Neural progenitor cell (in vitro differentiated cells): ENCODE measurements around the gene SLC2A10. TPM values are rescaled to one million over a fixed set of nuclear protein-coding genes. Genes with fewer than 3 reads are reported as not detected.

Experiments used
- DNase-seq: peaks from one replicate; pipeline ENCODE4 v3.0.0-alpha.2; 2016; ENCODE audit warnings: low spot score
- H2AFZ ChIP-seq: fragments of 200-600 bp; sonication (generic); replicated peaks from 2 replicates; pipeline ENCODE4 v1.6.1; 2016; ENCODE audit warnings: antibody characterized with exemption
- H3F3A ChIP-seq: fragments of 200-600 bp; sonication (generic); 2 replicates; pipeline ENCODE4 v1.6.1; 2016; ENCODE audit warnings: antibody characterized with exemption, low read depth
- H3K27ac ChIP-seq: fragments of 200-600 bp; sonication (generic); 2 replicates; pipeline ENCODE4 v1.5.1; 2016; ENCODE audit warnings: mild to moderate bottlenecking
- H3K27me3 ChIP-seq: fragments of 200-600 bp; sonication (generic); 2 replicates; pipeline ENCODE4 v1.6.1; 2016; ENCODE audit warnings: mild to moderate bottlenecking, moderate library complexity
- H3K36me3 ChIP-seq: fragments of 200-600 bp; sonication (generic); 2 replicates; pipeline ENCODE4 v1.5.1; 2016
- H3K4me1 ChIP-seq: fragments of 200-600 bp; sonication (generic); 2 replicates; pipeline ENCODE4 v1.6.1; 2016; ENCODE audit warnings: mixed run types
- H3K4me2 ChIP-seq: fragments of 200-600 bp; sonication (generic); 2 replicates; pipeline ENCODE4 v1.6.1; 2016
- H3K4me3 ChIP-seq: fragments of 200-600 bp; sonication (generic); 2 replicates; pipeline ENCODE4 v1.5.1; 2016
- H3K79me2 ChIP-seq: fragments of 200-600 bp; sonication (generic); 2 replicates; pipeline ENCODE4 v1.6.1; 2016; ENCODE audit warnings: low read depth
- H3K9ac ChIP-seq: fragments of 200-600 bp; sonication (generic); 2 replicates; pipeline ENCODE4 v1.6.1; 2016
- H3K9me3 ChIP-seq: fragments of 200-600 bp; sonication (generic); 2 replicates; pipeline ENCODE4 v1.5.1; 2016; ENCODE audit warnings: low read depth
- H4K20me1 ChIP-seq: fragments of 200-600 bp; sonication (generic); 2 replicates; pipeline ENCODE4 v1.6.1; 2016; ENCODE audit warnings: low read depth
- H3K27ac Mint-ChIP-seq: 3 replicates; pipeline ENCODE4 v1.8.0; 2021; ENCODE audit warnings: mixed read lengths
- H3K27me3 Mint-ChIP-seq: 2 replicates; pipeline ENCODE4 v1.8.0; 2022; ENCODE audit warnings: low read depth, mild to moderate bottlenecking, inconsistent platforms, moderate library complexity, mixed read lengths; ENCODE audit not compliant: insufficient read depth
- H3K36me3 Mint-ChIP-seq: 3 replicates; pipeline ENCODE4 v1.8.0; 2021; ENCODE audit warnings: mixed read lengths
- H3K4me1 Mint-ChIP-seq: 3 replicates; pipeline ENCODE4 v1.8.0; 2021; ENCODE audit warnings: mixed read lengths
- H3K4me3 Mint-ChIP-seq: 3 replicates; pipeline ENCODE4 v1.8.0; 2021; ENCODE audit warnings: mild to moderate bottlenecking, moderate library complexity, mixed read lengths
- H3K9me3 Mint-ChIP-seq: 3 replicates; pipeline ENCODE4 v1.8.0; 2020; ENCODE audit warnings: mixed read lengths
- EZH2 ChIP-seq: fragments of 200-600 bp; sonication (generic); IDR thresholded peaks from 2 replicates; pipeline ENCODE4 v1.6.1; 2017; ENCODE audit warnings: antibody characterized with exemption, mild to moderate bottlenecking, moderate library complexity
- EZH2phosphoT487 ChIP-seq: fragments of 200-600 bp; sonication (generic); IDR thresholded peaks from 2 replicates; pipeline ENCODE4 v1.6.1; 2017; ENCODE audit warnings: antibody characterized with exemption
- total RNA-seq: library from RNA; depleted of rRNA; stranded (reverse); fragments of >200 nt; gene quantifications from 2 replicates; pipeline ENCODE4 v1.2.3, GENCODE V29; 2015; ENCODE audit warnings: low replicate concordance
- TF ChIP-seq, protein P1 (sequence below): fragments of 200-600 bp; sonication (generic); IDR thresholded peaks from 2 replicates; pipeline ENCODE4 v1.5.1; 2017; ENCODE audit warnings: antibody characterized with exemption, mild to moderate bottlenecking

Gene SLC2A10
- total RNA-seq, 1 donor from 2014 or later = 9.6 TPM

DNA sequence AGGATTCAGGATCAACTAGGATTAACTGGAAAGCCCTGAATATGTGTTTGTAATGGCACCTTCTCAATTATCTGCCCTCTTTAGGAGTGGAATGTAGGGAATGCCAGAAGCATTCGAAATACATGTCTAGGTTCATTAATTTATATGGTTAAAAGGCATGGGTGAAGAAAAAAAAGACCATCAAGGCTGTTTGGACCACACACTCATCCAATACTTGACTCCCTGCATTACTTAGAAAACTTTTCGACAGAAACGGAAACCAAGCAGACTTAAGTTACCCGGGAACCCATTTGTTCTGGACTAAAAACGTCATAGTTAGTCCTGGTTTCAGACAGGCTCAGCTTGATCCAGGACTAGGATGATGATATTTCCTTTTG lies 33.2 kb downstream of the SLC2A10 start:
- Histone ChIP-seq H3K9me3 (no peaks in the 10 kb centered on the region), H3K27ac (no peak overlapping the region), H3K36me3 (no peaks in the 10 kb centered on the region), H3K79me2 (no peaks in the 10 kb centered on the region), H3K4me2 (no peak overlapping the region), H3K27me3 (no peaks in the 10 kb centered on the region), H3K4me1 (peaks cover 6% of the 10 kb centered on the region), H3K9ac (no peak overlapping the region), H2AFZ (peak overlapping the region; percentile 76), H4K20me1 (no peaks in the 10 kb centered on the region), H3F3A (no peaks in the 10 kb centered on the region), H3K4me3 (no peak overlapping the region)
- Mint-ChIP-seq H3K36me3 (no peaks in the 10 kb centered on the region), H3K9me3 (no peaks in the 10 kb centered on the region), H3K4me1 (peaks cover 4% of the 10 kb centered on the region), H3K27me3 (peaks cover 11% of the 10 kb centered on the region), H3K27ac (no peak overlapping the region), H3K4me3 (no peak overlapping the region)
- no peak for DNase-seq
- TF ChIP-seq EZH2 (no peak), EZH2phosphoT487 (no peak)
- TF ChIP-seq, protein P1, sequence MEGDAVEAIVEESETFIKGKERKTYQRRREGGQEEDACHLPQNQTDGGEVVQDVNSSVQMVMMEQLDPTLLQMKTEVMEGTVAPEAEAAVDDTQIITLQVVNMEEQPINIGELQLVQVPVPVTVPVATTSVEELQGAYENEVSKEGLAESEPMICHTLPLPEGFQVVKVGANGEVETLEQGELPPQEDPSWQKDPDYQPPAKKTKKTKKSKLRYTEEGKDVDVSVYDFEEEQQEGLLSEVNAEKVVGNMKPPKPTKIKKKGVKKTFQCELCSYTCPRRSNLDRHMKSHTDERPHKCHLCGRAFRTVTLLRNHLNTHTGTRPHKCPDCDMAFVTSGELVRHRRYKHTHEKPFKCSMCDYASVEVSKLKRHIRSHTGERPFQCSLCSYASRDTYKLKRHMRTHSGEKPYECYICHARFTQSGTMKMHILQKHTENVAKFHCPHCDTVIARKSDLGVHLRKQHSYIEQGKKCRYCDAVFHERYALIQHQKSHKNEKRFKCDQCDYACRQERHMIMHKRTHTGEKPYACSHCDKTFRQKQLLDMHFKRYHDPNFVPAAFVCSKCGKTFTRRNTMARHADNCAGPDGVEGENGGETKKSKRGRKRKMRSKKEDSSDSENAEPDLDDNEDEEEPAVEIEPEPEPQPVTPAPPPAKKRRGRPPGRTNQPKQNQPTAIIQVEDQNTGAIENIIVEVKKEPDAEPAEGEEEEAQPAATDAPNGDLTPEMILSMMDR = no peak

DNA sequence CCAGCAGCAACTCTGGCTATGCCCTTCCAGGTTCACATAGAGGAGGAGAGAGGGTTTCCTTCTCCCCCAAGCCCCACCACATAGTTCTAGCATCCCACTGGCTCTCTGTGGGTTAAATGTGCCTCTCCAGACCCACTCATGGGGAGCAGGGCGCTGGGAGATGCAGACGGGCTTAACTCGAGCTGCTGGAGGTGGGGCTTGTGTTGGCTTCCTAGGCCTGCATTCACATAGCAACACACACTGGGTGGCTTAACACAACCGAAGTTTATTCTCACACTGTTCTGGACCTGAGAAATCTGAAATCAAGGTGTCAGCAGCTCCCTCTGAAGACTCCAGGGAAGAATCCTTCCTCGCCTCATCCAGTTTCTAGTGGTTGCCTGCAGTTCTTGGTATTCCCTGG lies 33.6 kb downstream of the SLC2A10 start:
- Histone ChIP-seq H3K4me3 (no peak overlapping the region), H3K27me3 (no peaks in the 10 kb centered on the region), H4K20me1 (no peaks in the 10 kb centered on the region), H3K36me3 (no peaks in the 10 kb centered on the region), H3K4me2 (no peak overlapping the region), H3K9ac (no peak overlapping the region), H3F3A (no peaks in the 10 kb centered on the region), H3K9me3 (no peaks in the 10 kb centered on the region), H3K27ac (no peak overlapping the region), H2AFZ (peak overlapping the region; percentile 76), H3K4me1 (peaks cover 6% of the 10 kb centered on the region), H3K79me2 (no peaks in the 10 kb centered on the region)
- Mint-ChIP-seq H3K4me1 (peaks cover 4% of the 10 kb centered on the region), H3K9me3 (no peaks in the 10 kb centered on the region), H3K4me3 (no peak overlapping the region), H3K27ac (peak overlapping the region; percentile 51), H3K27me3 (peaks cover 11% of the 10 kb centered on the region), H3K36me3 (no peaks in the 10 kb centered on the region)
- TF ChIP-seq EZH2phosphoT487 (no peak), EZH2 (no peak)
- TF ChIP-seq, protein P1 = no peak
- DNase-seq = no peak

GRCh38 chr20:46746956-46747526 lies 37.6 kb downstream of the SLC2A10 start:
- H3K4me3 ChIP-seq = no peak overlapping the region
- H2AFZ ChIP-seq = no peak overlapping the region
- no peak overlapping the region for H3K27ac Mint-ChIP-seq
- no peaks in the 10 kb centered on the region for H3K36me3 ChIP-seq
- no peak for TF ChIP-seq EZH2
- TF ChIP-seq EZH2phosphoT487 = no peak
- TF ChIP-seq, protein P1 = no peak
- no peaks in the 10 kb centered on the region for H3F3A ChIP-seq
- no peak overlapping the region for H3K9ac ChIP-seq
- H3K36me3 Mint-ChIP-seq = no peaks in the 10 kb centered on the region
- H3K27me3 Mint-ChIP-seq = peaks cover 6% of the 10 kb centered on the region
- H3K4me1 Mint-ChIP-seq = peaks cover 4% of the 10 kb centered on the region
- H4K20me1 ChIP-seq = no peaks in the 10 kb centered on the region
- DNase-seq = no peak
- H3K4me3 Mint-ChIP-seq = no peak overlapping the region
- H3K4me2 ChIP-seq = no peak overlapping the region
- no peaks in the 10 kb centered on the region for H3K9me3 ChIP-seq
- peaks cover 6% of the 10 kb centered on the region for H3K4me1 ChIP-seq
- no peaks in the 10 kb centered on the region for H3K79me2 ChIP-seq
- H3K9me3 Mint-ChIP-seq = no peaks in the 10 kb centered on the region
- H3K27me3 ChIP-seq = no peaks in the 10 kb centered on the region
- H3K27ac ChIP-seq = no peak overlapping the region
